H1 (cell line): Measurements from ENCODE around the gene DPYD. TPM values are rescaled to one million over a fixed set of nuclear protein-coding genes. Genes with fewer than 3 reads are reported as not detected.

ENCODE experiments used
- CTCF ChIA-PET: fragments of 300-600 bp; sonication (Branson Sonifier 250); formaldehyde crosslinking; loops from one replicate; lab custom pipeline; 2021; ENCODE audit not compliant: partially characterized antibody; lab: Charles Lee
- POLR2A ChIA-PET: fragments of 300-600 bp; sonication (Branson Sonifier 250); formaldehyde crosslinking; loops from one replicate; lab custom pipeline; 2021; ENCODE audit warnings: inconsistent platforms; ENCODE audit not compliant: partially characterized antibody; lab: Charles Lee
- DNase-seq, 2 experiments: peaks; one replicate each; pipeline versions ENCODE4 v3.0.0 to v3.0.0-alpha.2; 2010 to 2022; ENCODE audit warnings: low spot score in 2 of 2, low read depth in 1 of 2, mixed read lengths in 1 of 2
- FAIRE-seq: peaks from 2 replicates; lab custom pipeline; 2011; peaks lifted over from hg19 to GRCh38; lab: Jason Lieb, UNC
- H2AFZ ChIP-seq: 2 replicates; pipeline ENCODE4 v1.8.1; 2012; ENCODE audit warnings: low read length, inconsistent platforms
- H2AK5ac ChIP-seq: 2 replicates; pipeline ENCODE4 v1.6.1; 2013; ENCODE audit warnings: low read depth, low read length
- H2BK120ac ChIP-seq: replicated peaks from 2 replicates; pipeline ENCODE3; 2013; ENCODE audit warnings: low read depth, low read length, inconsistent platforms
- H2BK12ac ChIP-seq: 2 replicates; pipeline ENCODE4 v1.6.1; 2013; ENCODE audit warnings: low read depth, low read length
- H2BK15ac ChIP-seq: 2 replicates; pipeline ENCODE4 v1.6.1; 2013; ENCODE audit warnings: low read length
- H2BK20ac ChIP-seq: 2 replicates; pipeline ENCODE4 v1.6.1; 2013; ENCODE audit warnings: low read length
- H2BK5ac ChIP-seq: 2 replicates; pipeline ENCODE4 v1.6.1; 2013; ENCODE audit warnings: low read depth, low read length
- H3K14ac ChIP-seq: 2 replicates; pipeline ENCODE4 v1.6.1; 2013; ENCODE audit warnings: inconsistent platforms; ENCODE audit not compliant: insufficient read length
- H3K18ac ChIP-seq: 2 replicates; pipeline ENCODE4 v1.6.1; 2013; ENCODE audit warnings: low read length; ENCODE audit errors: extremely low read depth
- H3K23ac ChIP-seq: 2 replicates; pipeline ENCODE4 v1.6.1; 2013; ENCODE audit warnings: inconsistent platforms; ENCODE audit not compliant: insufficient read length
- H3K23me2 ChIP-seq: 2 replicates; pipeline ENCODE4 v1.6.1; 2013; ENCODE audit warnings: low read depth, low read length
- H3K27ac ChIP-seq: 2 replicates; pipeline ENCODE4 v1.6.1; 2011; ENCODE audit warnings: low read depth, low read length, inconsistent platforms
- H3K27me3 ChIP-seq, 4 experiments: replicated peaks in 1 of 4; 1 replicate in 1 of 4; 2 replicates in 3 of 4; pipeline versions ENCODE4 v1.6.1 to v1.8.1; 2011 to 2013; ENCODE audit warnings: low read length in 3 of 4, mild to moderate bottlenecking in 3 of 4, inconsistent platforms in 2 of 4, mixed read lengths in 2 of 4, moderate library complexity in 1 of 4; ENCODE audit not compliant: control insufficient read depth in 3 of 4, insufficient read depth in 3 of 4; ENCODE audit errors: extremely low read depth in 1 of 4
- H3K36me3 ChIP-seq, 4 experiments: 2 replicates each; pipeline versions ENCODE4 v1.6.1 to v1.8.1; 2011 to 2013; ENCODE audit warnings: mild to moderate bottlenecking in 4 of 4, low read length in 3 of 4, moderate library complexity in 2 of 4, control low read depth in 1 of 4, inconsistent platforms in 1 of 4; ENCODE audit not compliant: insufficient read depth in 4 of 4, control insufficient read depth in 2 of 4
- H3K4ac ChIP-seq: replicated peaks from 2 replicates; pipeline ENCODE3; 2013; ENCODE audit warnings: low read length, low read depth, mixed read lengths, inconsistent platforms; ENCODE audit not compliant: insufficient read length
- H3K4me1 ChIP-seq, 4 experiments: replicated peaks in 1 of 4; 1 replicate in 1 of 4; 2 replicates in 3 of 4; pipeline versions ENCODE4 v1.6.1 to v1.8.1; 2011 to 2013; ENCODE audit warnings: low read length in 3 of 4, inconsistent platforms in 2 of 4, mixed read lengths in 1 of 4; ENCODE audit not compliant: insufficient read depth in 4 of 4, control insufficient read depth in 3 of 4
- H3K4me2 ChIP-seq, 2 experiments: 2 replicates each; pipeline versions ENCODE4 v1.6.1 to v1.8.1; 2011 to 2013; ENCODE audit warnings: low read depth in 2 of 2, low read length in 2 of 2, control low read depth in 1 of 2, inconsistent platforms in 1 of 2, mild to moderate bottlenecking in 1 of 2; ENCODE audit not compliant: insufficient read depth in 1 of 2
- H3K4me3 ChIP-seq, 4 experiments: fragments of 200-600, 300-600 bp in 1 of 4; sonication (generic), shearing (Covaris generic), sonication (Bioruptor Twin) in 1 of 4; 2 replicates each; pipeline versions ENCODE4 v1.5.1 to v1.8.1; 2011 to 2016; ENCODE audit warnings: low read length in 4 of 4, low read depth in 3 of 4, control low read depth in 2 of 4, inconsistent platforms in 2 of 4, mild to moderate bottlenecking in 2 of 4, mixed read lengths in 1 of 4, moderate library complexity in 1 of 4; ENCODE audit not compliant: insufficient read depth in 2 of 4; ENCODE audit errors: extremely low read depth in 1 of 4
- H3K56ac ChIP-seq: replicated peaks from 2 replicates; pipeline ENCODE3; 2013; ENCODE audit warnings: low read depth, mild to moderate bottlenecking, mixed read lengths, low read length, inconsistent platforms; ENCODE audit not compliant: insufficient read length
- H3K79me1 ChIP-seq: 2 replicates; pipeline ENCODE4 v1.6.1; 2013; ENCODE audit warnings: low read depth, low read length, control low read depth
- H3K79me2 ChIP-seq, 2 experiments: 2 replicates each; pipeline versions ENCODE4 v1.6.1 to v1.8.1; 2012 to 2013; ENCODE audit warnings: low read length in 2 of 2, mild to moderate bottlenecking in 2 of 2, inconsistent platforms in 1 of 2; ENCODE audit not compliant: insufficient read depth in 2 of 2, control insufficient read depth in 1 of 2
- H3K9ac ChIP-seq, 4 experiments: replicated peaks in 1 of 4; 1 replicate in 1 of 4; 2 replicates in 3 of 4; pipeline versions ENCODE4 v1.6.1 to v1.8.1; 2011 to 2013; ENCODE audit warnings: low read depth in 3 of 4, low read length in 3 of 4, control low read depth in 2 of 4, mild to moderate bottlenecking in 2 of 4, moderate library complexity in 2 of 4, inconsistent platforms in 1 of 4; ENCODE audit errors: extremely low read depth in 1 of 4
- H3K9me3 ChIP-seq, 2 experiments: 2 replicates each; pipeline versions ENCODE4 v1.6.1 to v1.8.1; 2012 to 2013; ENCODE audit warnings: mild to moderate bottlenecking in 2 of 2, moderate library complexity in 2 of 2, control low read depth in 1 of 2, inconsistent platforms in 1 of 2, low read depth in 1 of 2, low read length in 1 of 2, mixed read lengths in 1 of 2; ENCODE audit not compliant: insufficient read depth in 2 of 2
- H4K20me1 ChIP-seq, 2 experiments: replicated peaks in 1 of 2; 2 replicates each; pipeline versions ENCODE3 to v1.8.1; 2011 to 2013; ENCODE audit warnings: inconsistent platforms in 2 of 2, low read length in 2 of 2, mild to moderate bottlenecking in 1 of 2; ENCODE audit not compliant: insufficient read depth in 2 of 2, control insufficient read depth in 1 of 2
- H4K5ac ChIP-seq: 2 replicates; pipeline ENCODE4 v1.6.1; 2013; ENCODE audit warnings: low read length, low read depth, mixed read lengths, inconsistent platforms; ENCODE audit not compliant: insufficient read length
- H4K8ac ChIP-seq: 2 replicates; pipeline ENCODE4 v1.8.0; 2013; ENCODE audit warnings: mild to moderate bottlenecking, moderate library complexity, low read length, inconsistent platforms; ENCODE audit not compliant: insufficient read depth; ENCODE audit errors: extremely low read depth
- H4K91ac ChIP-seq: replicated peaks from 2 replicates; pipeline ENCODE3; 2013; ENCODE audit warnings: low read length, mixed read lengths, inconsistent platforms; ENCODE audit not compliant: insufficient read length
- ASH2L ChIP-seq: fragments of 200-600, 300-600 bp; sonication (generic); IDR thresholded peaks from one replicate; pipeline ENCODE4 v1.7.1; 2017; ENCODE audit warnings: low read length
- CBX8 ChIP-seq: fragments of 300-800, 300-1000 bp; sonication (generic); IDR thresholded peaks from 2 replicates; pipeline ENCODE4 v1.7.1; 2016; ENCODE audit warnings: low read depth, low read length, borderline replicate concordance
- CHD1 ChIP-seq: IDR thresholded peaks from 2 replicates; pipeline ENCODE4 v1.6.1; 2012; ENCODE audit warnings: low read depth, low read length, improper control_type of control experiment
- CHD2 ChIP-seq: IDR thresholded peaks from 2 replicates; pipeline ENCODE4 v1.6.1; 2012; ENCODE audit warnings: low read length, improper control_type of control experiment
- CTBP2 ChIP-seq: IDR thresholded peaks from 2 replicates; pipeline ENCODE4 v1.7.0; 2011; ENCODE audit warnings: borderline replicate concordance, mild to moderate bottlenecking, moderate library complexity, mixed read lengths, low read length; ENCODE audit not compliant: insufficient read depth, insufficient read length
- JUN ChIP-seq: IDR thresholded peaks from 2 replicates; pipeline ENCODE4 v1.6.1; 2011; ENCODE audit warnings: low read depth, mild to moderate bottlenecking, improper control_type of control experiment, low read length
- JUND ChIP-seq: IDR thresholded peaks from 2 replicates; pipeline ENCODE4 v1.6.1; 2011; ENCODE audit warnings: mild to moderate bottlenecking, improper control_type of control experiment, low read length
- KDM4A ChIP-seq: IDR thresholded peaks from one replicate; pipeline ENCODE4 v1.7.1; 2012; ENCODE audit warnings: low read depth, mild to moderate bottlenecking, moderate library complexity, low read length, inconsistent platforms; ENCODE audit not compliant: severe bottlenecking
- MAX ChIP-seq: IDR thresholded peaks from 2 replicates; pipeline ENCODE4 v1.6.1; 2012; ENCODE audit warnings: inconsistent platforms
- PHF8 ChIP-seq: fragments of 200-600 bp; sonication (generic); conservative IDR thresholded peaks from 2 replicates; pipeline ENCODE4 v1.7.1; 2012; ENCODE audit warnings: low read depth, mild to moderate bottlenecking, inconsistent platforms, low read length, moderate library complexity
- RFX5 ChIP-seq: IDR thresholded peaks from 2 replicates; pipeline ENCODE4 v1.6.1; 2011; ENCODE audit warnings: low read depth, low read length, improper control_type of control experiment, borderline replicate concordance
- RXRA ChIP-seq: IDR thresholded peaks from 2 replicates; pipeline ENCODE4 v1.6.1; 2011; ENCODE audit warnings: low read depth, mild to moderate bottlenecking, low read length, moderate library complexity; ENCODE audit not compliant: insufficient read depth
- ZNF274 ChIP-seq: IDR thresholded peaks from 2 replicates; pipeline ENCODE4 v1.7.0; 2012; ENCODE audit warnings: low read length, borderline replicate concordance; ENCODE audit errors: extremely low read depth
- WGBS, 2 experiments: shearing (Covaris generic) in 1 of 2; methylation state at CpG; one replicate each; pipeline versions ENCODE4 v1.1.6 to v1.1.7; 2013 to 2015; ENCODE audit warnings: low lambda C conversion rate in 2 of 2, mixed read lengths in 2 of 2, inconsistent platforms in 1 of 2, low coverage in 1 of 2, missing lambda C conversion rate in 1 of 2; ENCODE audit not compliant: insufficient replicate concordance in 2 of 2, insufficient coverage in 1 of 2, insufficient read length in 1 of 2; ENCODE audit errors: extremely low coverage in 1 of 2, missing lambda C conversion rate in 1 of 2; 5-methylcytosine and 5-hydroxymethylcytosine counted together
- polyA plus RNA-seq, 7 experiments: library from polyadenylated mRNA; depleted of rRNA in 3 of 7; stranded (reverse) in 5 of 7; unstranded in 2 of 7; fragments of >200 nt in 5 of 7; fragments of 200-250 nt in 2 of 7; gene quantifications; 1 replicate in 5 of 7; 2 replicates in 1 of 7; 4 replicates in 1 of 7; pipeline versions ENCODE4 v1.2.1 to v1.2.3, GENCODE V29; 2011 to 2013; ENCODE audit warnings: missing spikeins in 2 of 7, mixed read lengths in 2 of 7
- total RNA-seq: library from RNA; stranded (reverse); fragmentation: NEBNext Ultra II Directional; extraction: Animal tissue kit (Norgen Biotek cat#: 25700); gene quantifications from 2 replicates; pipeline ENCODE4 v1.2.1, GENCODE V29; 2021
- TF ChIP-seq, protein P1 (sequence below): IDR thresholded peaks from 2 replicates; pipeline ENCODE4 v1.6.1; 2011; ENCODE audit warnings: low read length, improper control_type of control experiment

DPYD gene
- total and polyA plus RNA-seq, 2 of the 8 experiments (the other 6 are each of a cell fraction or from before 2014, with no cell fraction given) = 0.29 to 0.73 TPM

DNA sequence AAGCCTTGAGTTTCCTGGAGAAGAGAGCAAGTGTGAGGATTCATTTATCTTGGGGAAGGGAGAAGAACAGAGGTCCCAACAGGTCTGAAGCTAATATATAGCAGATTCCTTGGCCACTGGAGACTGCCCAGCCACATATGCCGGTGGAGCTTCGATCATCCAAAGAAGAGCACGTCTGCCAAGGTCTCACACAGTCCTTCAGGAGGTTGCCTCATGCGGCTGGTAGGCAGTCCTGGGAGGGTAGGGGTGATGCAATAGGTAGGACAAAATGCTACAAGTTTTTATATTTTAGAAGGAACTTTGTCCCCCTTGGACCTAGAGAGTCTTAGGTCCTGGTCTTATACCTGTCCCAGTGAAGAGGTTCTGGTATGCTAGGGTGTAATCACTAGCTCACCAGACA lies 582.5 kb downstream of the DPYD start:
- no peak overlapping the region for H3K4ac ChIP-seq
- CTCF ChIA-PET = no interaction called here
- TF ChIP-seq JUN (no peak), PHF8 (no peak), ASH2L (no peak), ZNF274 (no peak), CHD1 (no peak), KDM4A (no peak), JUND (no peak), RXRA (no peak), CHD2 (no peak), CBX8 (no peak), RFX5 (no peak), MAX (no peak), CTBP2 (no peak)
- TF ChIP-seq, protein P1, sequence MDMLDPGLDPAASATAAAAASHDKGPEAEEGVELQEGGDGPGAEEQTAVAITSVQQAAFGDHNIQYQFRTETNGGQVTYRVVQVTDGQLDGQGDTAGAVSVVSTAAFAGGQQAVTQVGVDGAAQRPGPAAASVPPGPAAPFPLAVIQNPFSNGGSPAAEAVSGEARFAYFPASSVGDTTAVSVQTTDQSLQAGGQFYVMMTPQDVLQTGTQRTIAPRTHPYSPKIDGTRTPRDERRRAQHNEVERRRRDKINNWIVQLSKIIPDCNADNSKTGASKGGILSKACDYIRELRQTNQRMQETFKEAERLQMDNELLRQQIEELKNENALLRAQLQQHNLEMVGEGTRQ = no peak

More for the DNA sequence above, 582.5 kb downstream of the DPYD start:
- Histone ChIP-seq H3K23me2 (no peaks in the 10 kb centered on the region; the same call in 1 of the 2 replicates), H3K4me3 (no peak overlapping the region), H3K14ac (no peak overlapping the region), H3K4me2 (no peak overlapping the region), H3K9me3 (no peaks in the 10 kb centered on the region), H3K9ac (no peak overlapping the region), H4K5ac (no peak overlapping the region), H3K23ac (no peak overlapping the region), H3K56ac (no peak overlapping the region), H2BK5ac (no peak overlapping the region), H3K4me1 (no peaks in the 10 kb centered on the region), H4K91ac (no peak overlapping the region), H3K18ac (no peak overlapping the region), H3K36me3 (no peaks in the 10 kb centered on the region), H2AK5ac (no peak overlapping the region), H3K27ac (no peak overlapping the region), H2AFZ (no peak overlapping the region), H3K27me3 (no peaks in the 10 kb centered on the region), H2BK120ac (no peak overlapping the region), H2BK20ac (no peak overlapping the region), H2BK15ac (no peak overlapping the region), H3K79me1 (no peaks in the 10 kb centered on the region), H3K79me2 (no peaks in the 10 kb centered on the region), H2BK12ac (no peak overlapping the region), H4K8ac (no peak overlapping the region), H4K20me1 (no peaks in the 10 kb centered on the region)
- no peak for DNase-seq
- no peak for FAIRE-seq
- POLR2A ChIA-PET = no interaction called here
- 89% methylated on average over 4 of the region's 4 CpGs; no CpG with 5 or more reads in 1 of the 2 experiments for WGBS, 2 experiments
